K562 (cell line): Measurements from ENCODE around the gene PHETA2. TPM values are rescaled to one million over a fixed set of nuclear protein-coding genes. Genes with fewer than 3 reads are reported as not detected.
A peak's percentile ranks its signal among the peaks of the same experiment; 100 is the strongest.

Experiments used
- CTBP1 ChIP-seq: fragments of 450-650 bp; IDR thresholded peaks from 2 replicates; pipeline ENCODE4 v1.6.1; 2016; ENCODE audit warnings: borderline replicate concordance
- EP400 ChIP-seq: fragments of 450-650 bp; IDR thresholded peaks from 2 replicates; pipeline ENCODE4 v1.6.1; 2017; ENCODE audit warnings: antibody characterized with exemption, mild to moderate bottlenecking, moderate library complexity
- ETV1 ChIP-seq: fragments of 450-650 bp; conservative IDR thresholded peaks from 2 replicates; pipeline ENCODE4 v1.6.1; 2016; ENCODE audit warnings: missing genetic modification characterization, control low read depth, low read depth, missing compliant biosample characterization
- FOXA1 ChIP-seq: fragments of 450-650 bp; IDR thresholded peaks from 2 replicates; pipeline ENCODE4 v1.6.1; 2016; ENCODE audit warnings: mild to moderate bottlenecking, borderline replicate concordance
- GATAD2B ChIP-seq: fragments of 450-650 bp; IDR thresholded peaks from 2 replicates; pipeline ENCODE4 v1.6.1; 2017; ENCODE audit warnings: mild to moderate bottlenecking, borderline replicate concordance
- HSF4 ChIP-seq: fragments of 250-450 bp; sonication (Bioruptor Pico); IDR thresholded peaks from 2 replicates; pipeline ENCODE4 v2.1.2; 2022; ENCODE audit warnings: mild to moderate bottlenecking, moderate library complexity, borderline replicate concordance
- MBD2 ChIP-seq: sonication (generic); IDR thresholded peaks from 2 replicates; pipeline ENCODE4 v1.6.1; 2016; ENCODE audit warnings: low read depth, borderline replicate concordance
- NFIC ChIP-seq: fragments of 450-650 bp; IDR thresholded peaks from 2 replicates; pipeline ENCODE4 v1.6.1; 2017; ENCODE audit warnings: mild to moderate bottlenecking, inconsistent platforms
- POLR3A ChIP-seq: IDR thresholded peaks from 2 replicates; pipeline ENCODE4 v1.6.1; 2011; ENCODE audit warnings: borderline replicate concordance, mild to moderate bottlenecking, moderate library complexity; ENCODE audit not compliant: insufficient read length, insufficient read depth; ENCODE audit errors: extremely low read depth
- RAD51 ChIP-seq: fragments of 450-650 bp; IDR thresholded peaks from 2 replicates; pipeline ENCODE4 v1.7.1; 2016; ENCODE audit warnings: low read depth, mild to moderate bottlenecking, borderline replicate concordance
- RBM17 ChIP-seq: fragments of 200-400 bp; formaldehyde crosslinking; IDR thresholded peaks from 2 replicates; pipeline ENCODE4 v1.6.1; 2017; ENCODE audit warnings: low read depth, mild to moderate bottlenecking, low read length, borderline replicate concordance
- SIN3A ChIP-seq, 2 experiments: fragments of 150-350 bp in 1 of 2; IDR thresholded peaks; 2 replicates each; pipeline ENCODE4 v1.6.1; 2011 to 2016; ENCODE audit warnings: borderline replicate concordance in 2 of 2, low read depth in 2 of 2, low read length in 2 of 2, mild to moderate bottlenecking in 2 of 2, moderate library complexity in 2 of 2; ENCODE audit not compliant: control insufficient read depth in 1 of 2
- SNAPC5 ChIP-seq: fragments of 250-450 bp; sonication (Bioruptor Pico); IDR thresholded peaks from 2 replicates; pipeline ENCODE4 v1.8.0; 2021; ENCODE audit warnings: moderate library complexity, mild to moderate bottlenecking, inconsistent platforms
- SREBF2 ChIP-seq: sonication (generic); formaldehyde crosslinking; IDR thresholded peaks from 2 replicates; pipeline ENCODE4 v1.4.0; 2020; ENCODE audit warnings: mild to moderate bottlenecking, missing genetic modification reagents
- STAT5A ChIP-seq: IDR thresholded peaks from 2 replicates; pipeline ENCODE4 v1.6.1; 2012; ENCODE audit warnings: low read length, inconsistent platforms, borderline replicate concordance
- ZFPM2 ChIP-seq: fragments of 250-450 bp; sonication (Bioruptor Pico); IDR thresholded peaks from 2 replicates; pipeline ENCODE4 v1.5.1; 2022; ENCODE audit warnings: mild to moderate bottlenecking
- ZNF217 ChIP-seq: sonication (generic); formaldehyde crosslinking; IDR thresholded peaks from 2 replicates; pipeline ENCODE4 v1.8.0; 2022; ENCODE audit warnings: mild to moderate bottlenecking, missing genetic modification reagents
- ZNF24 ChIP-seq: fragments of 450-650 bp; IDR thresholded peaks from 2 replicates; pipeline ENCODE4 v1.6.1; 2016
- ZNF444 ChIP-seq: fragments of 250-450 bp; sonication (Bioruptor Pico); IDR thresholded peaks from 2 replicates; pipeline ENCODE4 v1.4.0; 2020; ENCODE audit warnings: mild to moderate bottlenecking, moderate library complexity
- ZNF57 ChIP-seq: fragments of 450-650 bp; formaldehyde crosslinking; IDR thresholded peaks from 2 replicates; pipeline ENCODE4 v1.4.0; 2020; ENCODE audit warnings: mild to moderate bottlenecking, moderate library complexity
- ZNF589 ChIP-seq: fragments of 200-800 bp; sonication (Bioruptor generic); IDR thresholded peaks from 2 replicates; pipeline ENCODE4 v1.6.1; 2016; ENCODE audit warnings: low read depth, missing genetic modification characterization, missing compliant biosample characterization
- ZNF707 ChIP-seq: fragments of 250-450 bp; sonication (Bioruptor Pico); conservative IDR thresholded peaks from 2 replicates; pipeline ENCODE4 v1.8.0; 2022; ENCODE audit warnings: inconsistent platforms, mild to moderate bottlenecking, moderate library complexity
- polyA plus RNA-seq, 8 experiments: library from polyadenylated mRNA; depleted of rRNA in 4 of 8; stranded (reverse) in 5 of 8; unstranded in 3 of 8; fragments of >200 nt; fragmentation: Nextera tagmentation in 2 of 8; fragmentation: Illumina TruSeq in 1 of 8; extraction: Ambion mirVana in 2 of 8; extraction: Trizol in 1 of 8; gene quantifications; 2 replicates each; pipeline versions ENCODE4 v1.2.1 to v1.2.3, GENCODE V29; 2011 to 2014; ENCODE audit warnings: inconsistent platforms in 1 of 8, missing spikeins in 1 of 8
- total RNA-seq, 7 experiments: library from RNA; depleted of rRNA in 6 of 7; stranded (reverse); fragments of >200 nt in 6 of 7; fragmentation: Illumina TruSeq in 2 of 7; extraction: Trizol in 2 of 7; gene quantifications; 2 replicates each; pipeline versions ENCODE4 v1.2.1 to v1.2.3, GENCODE V29; 2011 to 2021; ENCODE audit warnings: low replicate concordance in 1 of 7
- TF ChIP-seq, protein P1 (sequence below): fragments of 450-650 bp; IDR thresholded peaks from 2 replicates; pipeline ENCODE4 v1.6.1; 2017; ENCODE audit warnings: antibody characterized with exemption
- TF ChIP-seq, protein P2 (sequence below), 2 experiments: fragments of 450-650 bp; IDR thresholded peaks; 2 replicates each; pipeline ENCODE4 v1.6.1; 2016

PHETA2 gene
- total and polyA plus RNA-seq, 9 of the 15 experiments (the other 6 are each of a cell fraction or from before 2014, with no cell fraction given), result 0.07 to 0.22 (median 0.08) TPM; not detected in 5

DNA sequence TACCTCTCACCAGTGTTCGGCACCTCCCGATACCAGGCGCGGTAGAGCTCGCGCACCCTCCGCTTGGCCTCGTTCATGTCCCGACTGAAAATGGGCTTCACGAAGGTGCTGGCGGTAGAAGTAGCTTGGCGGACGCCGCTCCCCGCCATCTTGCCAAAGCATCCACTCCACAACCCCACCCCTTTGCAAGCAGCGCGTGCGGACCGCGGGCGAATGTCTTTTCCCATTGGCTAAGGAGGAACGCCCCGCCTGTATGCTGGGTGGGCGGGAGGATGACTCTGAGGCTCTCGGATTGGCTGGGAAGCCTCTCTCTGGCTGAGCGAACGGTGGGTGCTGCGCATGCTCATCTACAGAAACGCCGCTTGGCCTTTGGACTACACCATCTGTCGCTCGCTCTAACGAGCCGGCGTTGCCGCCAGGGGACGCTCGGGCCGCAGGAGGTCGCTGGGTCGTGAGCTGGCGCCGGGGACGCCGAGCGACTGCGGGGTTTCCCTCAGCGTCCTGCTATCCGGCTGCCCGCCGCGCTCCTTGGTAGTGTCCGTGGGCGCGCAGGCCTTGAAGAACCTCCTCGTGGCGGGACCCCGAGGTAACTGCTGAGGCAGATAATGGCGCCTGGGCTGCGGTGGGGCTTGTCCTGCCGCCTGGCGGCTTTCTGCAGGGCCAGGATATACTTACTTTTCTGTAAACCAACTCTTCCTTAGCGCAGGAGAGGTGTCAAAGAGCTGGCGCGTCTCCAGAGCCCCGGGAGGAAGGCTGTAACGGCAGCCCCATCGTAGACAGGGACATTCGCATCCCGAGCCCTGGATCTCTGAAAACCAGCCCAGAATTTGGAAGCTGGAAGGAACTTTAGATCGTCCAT lies 16.8 kb downstream of the PHETA2 start, which contains the start of gene NDUFA6 (continued):
- TF ChIP-seq GATAD2B, result no peak
- TF ChIP-seq SREBF2 (CRISPR knock-in tag), result no peak
- TF ChIP-seq ZNF24, result 0 out of 2 replicates have a peak, but pooled peaks have one; percentile 28
- peak; percentile 81 for TF ChIP-seq EP400
- TF ChIP-seq ZNF444 (CRISPR knock-in tag), result no peak
- TF ChIP-seq, protein P1, sequence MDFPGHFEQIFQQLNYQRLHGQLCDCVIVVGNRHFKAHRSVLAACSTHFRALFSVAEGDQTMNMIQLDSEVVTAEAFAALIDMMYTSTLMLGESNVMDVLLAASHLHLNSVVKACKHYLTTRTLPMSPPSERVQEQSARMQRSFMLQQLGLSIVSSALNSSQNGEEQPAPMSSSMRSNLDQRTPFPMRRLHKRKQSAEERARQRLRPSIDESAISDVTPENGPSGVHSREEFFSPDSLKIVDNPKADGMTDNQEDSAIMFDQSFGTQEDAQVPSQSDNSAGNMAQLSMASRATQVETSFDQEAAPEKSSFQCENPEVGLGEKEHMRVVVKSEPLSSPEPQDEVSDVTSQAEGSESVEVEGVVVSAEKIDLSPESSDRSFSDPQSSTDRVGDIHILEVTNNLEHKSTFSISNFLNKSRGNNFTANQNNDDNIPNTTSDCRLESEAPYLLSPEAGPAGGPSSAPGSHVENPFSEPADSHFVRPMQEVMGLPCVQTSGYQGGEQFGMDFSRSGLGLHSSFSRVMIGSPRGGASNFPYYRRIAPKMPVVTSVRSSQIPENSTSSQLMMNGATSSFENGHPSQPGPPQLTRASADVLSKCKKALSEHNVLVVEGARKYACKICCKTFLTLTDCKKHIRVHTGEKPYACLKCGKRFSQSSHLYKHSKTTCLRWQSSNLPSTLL, result no peak
- no peak for TF ChIP-seq POLR3A
- no peak for TF ChIP-seq ZNF57 (CRISPR knock-in tag)
- peak in 1 of 2 experiments; percentile 43; a peak in 1 of 4 replicates for TF ChIP-seq SIN3A (IDR thresholded peaks at IDR 0.05; ENCODE audit: borderline replicate concordance in 2 of 2, control insufficient read depth in 1 of 2, low read depth in 2 of 2, low read length in 2 of 2)
- no peak for TF ChIP-seq STAT5A
- no peak for TF ChIP-seq SNAPC5 (CRISPR knock-in tag)
- peak; percentile 67 for TF ChIP-seq NFIC
- no peak for TF ChIP-seq HSF4 (CRISPR knock-in tag)
- no peak for TF ChIP-seq ZFPM2
- peak; percentile 43 for TF ChIP-seq MBD2
- no peak for TF ChIP-seq FOXA1
- TF ChIP-seq ETV1 (tag), result no peak
- TF ChIP-seq RBM17, result no peak
- TF ChIP-seq, protein P2, sequence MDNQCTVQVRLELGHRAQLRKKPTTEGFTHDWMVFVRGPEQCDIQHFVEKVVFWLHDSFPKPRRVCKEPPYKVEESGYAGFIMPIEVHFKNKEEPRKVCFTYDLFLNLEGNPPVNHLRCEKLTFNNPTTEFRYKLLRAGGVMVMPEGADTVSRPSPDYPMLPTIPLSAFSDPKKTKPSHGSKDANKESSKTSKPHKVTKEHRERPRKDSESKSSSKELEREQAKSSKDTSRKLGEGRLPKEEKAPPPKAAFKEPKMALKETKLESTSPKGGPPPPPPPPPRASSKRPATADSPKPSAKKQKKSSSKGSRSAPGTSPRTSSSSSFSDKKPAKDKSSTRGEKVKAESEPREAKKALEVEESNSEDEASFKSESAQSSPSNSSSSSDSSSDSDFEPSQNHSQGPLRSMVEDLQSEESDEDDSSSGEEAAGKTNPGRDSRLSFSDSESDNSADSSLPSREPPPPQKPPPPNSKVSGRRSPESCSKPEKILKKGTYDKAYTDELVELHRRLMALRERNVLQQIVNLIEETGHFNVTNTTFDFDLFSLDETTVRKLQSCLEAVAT (IDR thresholded peaks at IDR 0.05), result no peak
- TF ChIP-seq ZNF217 (CRISPR knock-in tag), result no peak
- TF ChIP-seq CTBP1, result peak; percentile 75
- TF ChIP-seq ZNF707 (CRISPR knock-in tag), result no peak
- no peak for TF ChIP-seq RAD51
- TF ChIP-seq ZNF589 (CRISPR knock-in tag), result no peak
